ENCODE data around the gene ARIH2. TPM values are rescaled to one million over a fixed set of nuclear protein-coding genes. Genes with fewer than 3 reads are reported as not detected.

ARIH2 gene
- total RNA-seq, 1 donor from 2014 or later = 59.4 TPM

DNA sequence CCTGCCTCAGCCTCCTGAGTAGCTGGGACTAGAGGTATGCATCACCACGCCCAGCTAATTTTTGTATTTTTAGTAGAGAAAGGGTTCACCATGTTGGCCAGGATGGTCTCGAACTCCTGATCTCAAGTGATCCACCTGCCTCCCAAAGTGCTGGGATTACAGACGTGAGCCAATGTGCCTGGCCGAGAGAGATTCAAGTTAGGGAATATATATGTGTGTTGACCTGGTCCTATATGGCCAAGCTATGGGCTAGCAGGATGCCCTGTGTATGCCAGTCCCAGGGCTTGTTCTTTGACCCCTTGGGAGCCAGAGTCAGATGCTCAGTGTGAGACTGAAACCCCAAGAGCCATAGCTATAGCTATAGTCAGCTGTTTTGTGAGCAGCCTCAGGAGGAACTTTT, 105.1 kb downstream of the ARIH2 start:
- no peaks in the 10 kb centered on the region for H3K27me3 ChIP-seq
- TF ChIP-seq POLR2AphosphoS5 (IDR thresholded peaks at IDR 0.05; ENCODE audit: insufficient read depth in 1 of 2, low read depth in 1 of 2) (no peak), POLR2A (IDR thresholded peaks at IDR 0.05) (no peak)
- TF ChIP-seq, protein P1, sequence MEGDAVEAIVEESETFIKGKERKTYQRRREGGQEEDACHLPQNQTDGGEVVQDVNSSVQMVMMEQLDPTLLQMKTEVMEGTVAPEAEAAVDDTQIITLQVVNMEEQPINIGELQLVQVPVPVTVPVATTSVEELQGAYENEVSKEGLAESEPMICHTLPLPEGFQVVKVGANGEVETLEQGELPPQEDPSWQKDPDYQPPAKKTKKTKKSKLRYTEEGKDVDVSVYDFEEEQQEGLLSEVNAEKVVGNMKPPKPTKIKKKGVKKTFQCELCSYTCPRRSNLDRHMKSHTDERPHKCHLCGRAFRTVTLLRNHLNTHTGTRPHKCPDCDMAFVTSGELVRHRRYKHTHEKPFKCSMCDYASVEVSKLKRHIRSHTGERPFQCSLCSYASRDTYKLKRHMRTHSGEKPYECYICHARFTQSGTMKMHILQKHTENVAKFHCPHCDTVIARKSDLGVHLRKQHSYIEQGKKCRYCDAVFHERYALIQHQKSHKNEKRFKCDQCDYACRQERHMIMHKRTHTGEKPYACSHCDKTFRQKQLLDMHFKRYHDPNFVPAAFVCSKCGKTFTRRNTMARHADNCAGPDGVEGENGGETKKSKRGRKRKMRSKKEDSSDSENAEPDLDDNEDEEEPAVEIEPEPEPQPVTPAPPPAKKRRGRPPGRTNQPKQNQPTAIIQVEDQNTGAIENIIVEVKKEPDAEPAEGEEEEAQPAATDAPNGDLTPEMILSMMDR (IDR thresholded peaks at IDR 0.05) = no peak
- no peak overlapping the region for H3K27ac ChIP-seq
- peaks cover 0 to 33% of the 10 kb centered on the region in 2 donors for H3K36me3 ChIP-seq
- no peak for DNase-seq (ENCODE audit: extremely low spot score in 2 of 2)
- intact Hi-C loops (cut with DNase I) = no loop called here
- no peaks in the 10 kb centered on the region for H3K9me3 ChIP-seq
- no peak overlapping the region for H3K4me3 ChIP-seq
- H3K4me1 ChIP-seq = peaks cover 51% of the 10 kb centered on the region

DNA sequence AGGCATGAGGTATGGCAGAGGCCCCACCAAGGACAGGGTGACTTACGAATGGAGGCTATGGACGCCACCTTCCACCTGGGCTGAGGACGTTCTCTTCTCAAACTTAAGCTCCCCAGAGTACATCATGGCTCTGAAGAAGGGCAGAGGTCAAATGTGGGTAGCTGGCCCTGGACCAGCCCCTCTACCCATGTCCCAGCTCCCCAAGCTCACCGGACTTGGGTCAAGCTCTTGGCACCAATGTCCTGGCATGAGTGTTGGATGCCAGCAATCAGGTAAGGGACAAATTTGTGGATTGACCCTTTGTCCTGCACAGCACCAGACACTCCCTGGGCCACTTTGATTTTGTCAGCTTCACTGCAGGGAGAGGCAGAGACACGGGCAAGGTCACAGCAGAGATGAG, 105.8 kb downstream of the ARIH2 start:
- no peak overlapping the region for H3K27ac ChIP-seq
- DNase-seq (ENCODE audit: extremely low spot score in 2 of 2) = no peak
- no peak for TF ChIP-seq POLR2AphosphoS5 (IDR thresholded peaks at IDR 0.05; ENCODE audit: insufficient read depth in 1 of 2, low read depth in 1 of 2)
- TF ChIP-seq, protein P1 (IDR thresholded peaks at IDR 0.05) = no peak
- TF ChIP-seq POLR2A (IDR thresholded peaks at IDR 0.05) = no peak
- no peaks in the 10 kb centered on the region for H3K27me3 ChIP-seq
- H3K9me3 ChIP-seq = no peaks in the 10 kb centered on the region
- no peak overlapping the region for H3K4me3 ChIP-seq
- peaks cover 0 to 33% of the 10 kb centered on the region in 2 donors for H3K36me3 ChIP-seq
- intact Hi-C loops (cut with DNase I) = no loop called here
- peaks cover 46% of the 10 kb centered on the region for H3K4me1 ChIP-seq

DNA sequence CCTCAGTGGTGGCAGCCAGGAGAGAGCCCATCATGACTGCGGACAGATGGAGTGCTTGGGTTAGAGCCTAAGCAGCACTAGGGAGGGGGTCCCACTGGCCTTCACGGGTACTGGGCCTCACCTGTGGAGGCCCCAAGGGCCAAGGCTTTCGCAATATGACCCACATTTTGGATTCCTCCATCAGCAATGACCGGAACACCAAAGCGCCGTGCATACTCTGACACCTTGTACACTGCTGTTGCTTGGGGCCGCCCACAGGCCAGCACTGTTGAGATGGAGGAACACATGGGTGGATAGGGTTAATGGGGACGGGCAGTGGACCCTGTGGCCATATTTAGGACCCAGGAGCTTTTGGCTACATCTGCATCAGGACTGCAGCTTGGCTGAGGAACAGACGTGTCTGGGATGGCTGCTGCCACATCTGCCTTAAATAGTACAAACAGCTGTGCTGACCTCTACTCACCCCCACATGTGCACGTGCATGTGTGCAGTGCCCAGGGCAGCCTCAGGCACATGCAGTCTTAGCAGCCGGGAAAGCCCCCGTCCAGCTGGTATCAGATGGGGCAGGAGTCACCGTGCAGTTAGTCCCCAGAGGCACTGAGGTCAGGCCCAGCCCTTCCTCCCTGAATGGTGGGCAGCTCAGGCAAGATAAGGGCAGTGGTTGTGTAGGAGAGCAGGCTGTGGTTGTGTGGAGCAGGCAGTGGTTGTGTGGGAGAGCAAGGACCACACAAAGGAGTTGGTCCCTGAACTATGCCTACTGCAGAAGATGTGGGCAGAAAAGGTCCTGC, 106.6 kb downstream of the ARIH2 start:
- Histone ChIP-seq H3K4me3 (no peak overlapping the region), H3K36me3 (peaks cover 0 to 33% of the 10 kb centered on the region in 2 donors), H3K9me3 (no peaks in the 10 kb centered on the region), H3K4me1 (peaks cover 39% of the 10 kb centered on the region), H3K27ac (no peak overlapping the region), H3K27me3 (no peaks in the 10 kb centered on the region)
- intact Hi-C loops (cut with DNase I) = no loop called here
- DNase-seq (ENCODE audit: extremely low spot score in 2 of 2) = no peak
- TF ChIP-seq POLR2AphosphoS5 (IDR thresholded peaks at IDR 0.05; ENCODE audit: insufficient read depth in 1 of 2, low read depth in 1 of 2) (no peak), POLR2A (IDR thresholded peaks at IDR 0.05) (no peak)
- TF ChIP-seq, protein P1 (IDR thresholded peaks at IDR 0.05) = no peak

DNA sequence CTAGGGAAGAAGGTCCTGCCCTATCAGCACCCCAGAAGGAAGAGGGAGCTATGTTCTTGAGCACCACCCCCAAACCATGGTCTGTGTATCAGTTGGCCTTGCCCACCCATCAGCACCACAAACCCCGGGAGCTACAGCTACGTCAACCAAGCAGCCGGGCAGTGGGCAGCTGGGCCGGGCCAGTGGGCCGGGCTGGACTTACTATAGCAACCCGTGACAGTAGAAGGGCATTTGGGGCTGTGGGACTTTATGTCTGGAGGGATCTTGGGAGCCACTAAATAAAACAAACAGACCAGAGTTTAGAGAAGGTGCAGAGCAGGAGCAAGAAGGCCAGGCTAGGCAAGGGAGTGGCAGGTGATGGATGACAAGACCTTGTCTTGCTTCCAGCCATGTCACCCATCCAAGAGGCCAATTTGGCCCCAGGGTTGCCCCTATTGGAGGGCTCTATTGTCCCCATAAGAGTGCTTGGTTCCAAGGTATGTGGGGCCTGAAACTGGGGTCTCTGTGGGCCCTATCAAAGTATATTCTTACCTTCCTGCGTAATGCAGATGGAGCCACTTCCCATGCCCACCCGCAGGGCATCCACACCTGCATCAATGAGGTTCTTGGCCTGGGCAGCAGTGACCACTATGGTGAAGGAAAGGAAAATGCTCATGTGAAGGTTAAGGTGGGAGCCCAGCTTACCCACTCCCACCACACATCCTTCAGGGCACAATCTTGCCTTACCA, 107.3 kb downstream of the ARIH2 start:
- peaks cover 0 to 33% of the 10 kb centered on the region in 2 donors for H3K36me3 ChIP-seq
- no peak overlapping the region for H3K27ac ChIP-seq
- H3K4me1 ChIP-seq = peaks cover 31% of the 10 kb centered on the region
- no peaks in the 10 kb centered on the region for H3K27me3 ChIP-seq
- no peak overlapping the region for H3K4me3 ChIP-seq
- intact Hi-C loops (cut with DNase I) = no loop called here
- H3K9me3 ChIP-seq = no peaks in the 10 kb centered on the region
- no peak for TF ChIP-seq POLR2AphosphoS5 (IDR thresholded peaks at IDR 0.05; ENCODE audit: insufficient read depth in 1 of 2, low read depth in 1 of 2)
- no peak for DNase-seq (ENCODE audit: extremely low spot score in 2 of 2)

DNA sequence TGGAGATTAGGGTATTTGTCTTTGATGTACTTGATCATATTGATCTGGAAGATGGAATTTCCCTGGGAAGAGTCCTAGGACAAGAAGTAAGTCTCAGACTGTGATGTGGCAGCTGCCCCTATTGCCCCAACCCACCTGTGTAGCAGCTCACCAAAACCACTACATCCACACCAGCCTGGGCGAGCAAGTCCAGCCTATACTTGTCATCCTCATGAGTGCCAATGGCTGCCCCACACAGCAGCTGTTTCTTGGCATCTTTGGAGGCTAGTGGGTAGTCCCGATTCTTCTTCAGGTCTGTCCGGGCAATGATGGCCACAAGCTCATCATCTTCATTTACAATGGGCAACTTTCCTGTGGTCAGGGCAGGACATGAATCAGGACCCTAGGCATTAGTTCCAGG, 107.9 kb downstream of the ARIH2 start:
- no peaks in the 10 kb centered on the region for H3K27me3 ChIP-seq
- H3K4me3 ChIP-seq = no peak overlapping the region
- no peaks in the 10 kb centered on the region for H3K9me3 ChIP-seq
- H3K4me1 ChIP-seq = peaks cover 29% of the 10 kb centered on the region
- peaks cover 0 to 33% of the 10 kb centered on the region in 2 donors for H3K36me3 ChIP-seq
- intact Hi-C loops (cut with DNase I) = no loop called here
- no peak overlapping the region for H3K27ac ChIP-seq
- TF ChIP-seq, protein P1 (IDR thresholded peaks at IDR 0.05) = no peak
- no peak for TF ChIP-seq POLR2A (IDR thresholded peaks at IDR 0.05)
- TF ChIP-seq POLR2AphosphoS5 (IDR thresholded peaks at IDR 0.05; ENCODE audit: insufficient read depth in 1 of 2, low read depth in 1 of 2) = no peak
- DNase-seq (ENCODE audit: extremely low spot score in 2 of 2) = no peak
